ENCODE results near the gene RPL7L1.

The RPL7L1 gene

DNA sequence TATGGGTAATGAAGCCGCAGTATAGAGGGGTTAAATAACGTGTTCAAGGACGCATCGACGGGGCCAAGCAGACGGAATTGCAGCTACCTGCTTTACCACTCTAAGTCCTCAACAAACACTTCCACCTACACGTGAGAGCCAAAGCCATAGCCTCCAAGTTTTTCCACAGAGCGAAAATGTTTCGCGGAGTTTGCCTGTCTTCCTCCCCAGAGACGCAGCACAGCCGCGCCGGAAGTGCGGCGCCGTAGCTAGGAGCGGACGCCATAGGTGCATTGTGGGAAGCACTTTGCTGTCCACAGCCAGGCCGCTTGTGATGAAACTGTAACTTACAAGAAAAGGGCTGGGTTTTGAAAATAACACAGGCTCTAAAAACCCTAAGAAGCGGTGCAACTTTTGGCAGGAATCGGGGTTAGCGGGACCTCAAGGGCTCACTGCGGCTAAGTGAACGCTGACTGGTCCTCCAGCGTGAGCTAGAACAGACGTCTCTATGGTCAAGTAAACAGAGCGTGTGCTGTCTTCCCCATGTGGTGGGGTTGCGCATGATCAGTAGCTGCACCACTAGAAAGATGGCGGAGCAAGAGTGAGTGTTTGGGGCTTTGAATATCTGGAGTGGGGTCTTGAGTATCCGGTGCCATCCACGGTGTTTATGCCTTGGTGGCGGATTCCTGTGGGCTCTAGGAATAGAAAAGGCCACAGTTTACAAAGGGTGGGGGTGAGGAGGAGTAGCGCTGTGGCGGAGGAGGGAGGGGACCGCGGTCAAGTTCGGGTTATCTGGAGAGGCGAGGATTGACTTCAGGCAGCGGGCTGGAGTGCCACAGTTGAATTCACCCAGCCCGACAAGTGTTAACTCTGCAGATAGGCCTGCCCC lies at the start of gene RPL7L1:
TSS of gene RPL7L1 (plus strand) at position 245 of the 868 bp plus-strand sequence. CDS start at position 540, 295 bp downstream.
- H3K27ac Mint-ChIP-seq (ENCODE audit: low read depth), result peak within 1 kb of the TSS; percentile 96
- peaks cover 47% of the 10 kb centered on the region for H3K36me3 Mint-ChIP-seq (ENCODE audit: insufficient read depth)

DNA sequence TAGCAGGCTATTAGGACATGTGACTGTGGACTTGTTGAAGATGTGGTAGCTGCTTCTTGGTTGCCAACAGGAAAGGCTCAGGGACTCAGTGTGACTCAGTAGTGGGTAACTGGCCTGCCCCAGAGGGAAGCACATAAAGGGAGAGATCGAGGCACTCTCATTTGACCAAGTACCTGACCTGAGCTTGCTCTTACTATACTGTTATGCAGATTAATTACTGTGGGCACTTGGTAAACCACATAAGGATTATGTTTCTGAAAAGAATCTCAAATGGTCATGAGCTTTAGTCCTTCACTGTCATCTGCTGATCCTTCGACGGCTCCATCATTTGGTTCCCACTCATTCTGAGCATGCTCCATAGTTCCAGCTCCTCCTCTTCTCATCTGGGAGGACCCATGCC lies 48.2 kb upstream of the RPL7L1 start:
- Mint-ChIP-seq H3K27ac (ENCODE audit: low read depth) (peak overlapping the region; percentile 54), H3K4me1 (peaks cover 22% of the 10 kb centered on the region), H3K27me3 (no peaks in the 10 kb centered on the region), H3K36me3 (ENCODE audit: insufficient read depth) (peaks cover 45% of the 10 kb centered on the region), H3K4me3 (no peak overlapping the region), H3K9me3 (no peaks in the 10 kb centered on the region)
- DNase-seq (ENCODE audit: low spot score in 2 of 2), result no peak
- no peak for ATAC-seq (replicated peaks; ENCODE audit: extremely low read depth, poor library complexity, severe bottlenecking)

More for the DNA sequence above, at the start of gene RPL7L1:
- DNase-seq (ENCODE audit: low spot score in 2 of 2), result peak; percentile 72 to 80
- peak within 1 kb of the TSS; percentile 91 for H3K4me3 Mint-ChIP-seq
- peak; percentile 92 for ATAC-seq (replicated peaks; ENCODE audit: extremely low read depth, poor library complexity, severe bottlenecking)
- H3K4me1 Mint-ChIP-seq, result peaks cover 27% of the 10 kb centered on the region
- no peaks in the 10 kb centered on the region for H3K27me3 Mint-ChIP-seq
- no peaks in the 10 kb centered on the region for H3K9me3 Mint-ChIP-seq

DNA sequence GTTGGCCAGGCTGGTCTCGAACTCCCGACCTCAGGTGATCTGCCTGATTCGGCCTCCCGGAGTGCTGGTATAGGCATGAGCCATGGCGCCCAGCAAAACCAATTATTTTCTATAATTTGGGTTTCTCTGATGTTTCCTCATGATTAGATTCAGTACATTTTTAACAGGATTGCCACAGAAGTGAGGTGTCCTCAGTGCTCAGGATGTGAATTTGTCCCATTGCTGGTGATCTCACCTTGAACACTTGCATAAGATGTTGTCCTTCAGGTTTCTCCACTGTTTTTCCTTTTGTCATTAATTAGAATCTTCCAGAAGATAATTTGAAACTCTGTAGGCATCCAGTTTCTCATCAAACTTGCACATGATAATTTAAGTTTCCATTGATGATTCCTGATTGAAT lies 45.4 kb upstream of the RPL7L1 start:
- no peak for ATAC-seq (replicated peaks; ENCODE audit: extremely low read depth, poor library complexity, severe bottlenecking)
- Mint-ChIP-seq H3K4me1 (peaks cover 22% of the 10 kb centered on the region), H3K27me3 (no peaks in the 10 kb centered on the region), H3K9me3 (no peaks in the 10 kb centered on the region), H3K27ac (ENCODE audit: low read depth) (peak overlapping the region; percentile 39), H3K36me3 (ENCODE audit: insufficient read depth) (peaks cover 31% of the 10 kb centered on the region), H3K4me3 (no peak overlapping the region)
- no peak for DNase-seq (ENCODE audit: low spot score in 2 of 2)

DNA sequence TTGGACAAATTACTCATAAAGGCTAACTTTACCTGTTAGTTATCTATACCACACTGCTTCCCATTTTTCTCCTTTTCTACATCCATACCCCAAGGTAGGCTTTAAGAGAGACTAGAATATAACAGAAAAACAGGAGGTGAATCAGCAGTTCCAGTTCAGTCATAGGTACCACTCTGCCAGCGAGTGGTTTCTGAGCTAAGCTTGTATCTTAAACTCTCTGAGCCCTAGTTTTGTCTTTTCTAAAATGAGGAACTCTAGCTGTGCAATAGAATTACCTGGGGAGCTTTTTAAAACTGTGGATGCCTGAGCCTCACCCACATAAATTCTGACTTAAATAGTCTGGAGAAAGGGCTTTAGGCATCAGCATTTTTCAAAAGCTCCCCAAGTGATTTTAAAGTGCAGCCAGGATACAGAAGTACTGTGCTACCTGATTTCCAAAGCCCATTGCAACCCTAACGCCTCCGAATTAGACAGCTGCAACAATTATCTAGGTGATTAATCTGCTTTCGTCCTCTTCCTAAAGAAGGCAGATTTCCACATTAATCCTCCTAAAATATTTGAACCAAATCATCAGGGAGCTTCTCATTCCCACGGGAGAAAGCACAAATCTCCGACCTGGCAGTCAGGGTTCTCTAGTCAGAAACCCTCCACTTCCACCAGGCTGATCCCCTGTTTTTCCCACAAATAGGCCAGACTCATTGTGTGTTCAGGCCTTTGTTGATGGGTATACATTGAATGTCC lies 37.4 kb upstream of the RPL7L1 start:
- H3K36me3 Mint-ChIP-seq (ENCODE audit: insufficient read depth), result peaks cover 26% of the 10 kb centered on the region
- DNase-seq (ENCODE audit: low spot score in 2 of 2) (no peak), ATAC-seq (replicated peaks; ENCODE audit: extremely low read depth, poor library complexity, severe bottlenecking) (no peak)
- H3K27ac Mint-ChIP-seq (ENCODE audit: low read depth), result peak overlapping the region; percentile 35
- H3K4me1 Mint-ChIP-seq, result peaks cover 18% of the 10 kb centered on the region
- H3K4me3 Mint-ChIP-seq, result no peak overlapping the region
- no peaks in the 10 kb centered on the region for H3K27me3 Mint-ChIP-seq
- no peaks in the 10 kb centered on the region for H3K9me3 Mint-ChIP-seq

DNA sequence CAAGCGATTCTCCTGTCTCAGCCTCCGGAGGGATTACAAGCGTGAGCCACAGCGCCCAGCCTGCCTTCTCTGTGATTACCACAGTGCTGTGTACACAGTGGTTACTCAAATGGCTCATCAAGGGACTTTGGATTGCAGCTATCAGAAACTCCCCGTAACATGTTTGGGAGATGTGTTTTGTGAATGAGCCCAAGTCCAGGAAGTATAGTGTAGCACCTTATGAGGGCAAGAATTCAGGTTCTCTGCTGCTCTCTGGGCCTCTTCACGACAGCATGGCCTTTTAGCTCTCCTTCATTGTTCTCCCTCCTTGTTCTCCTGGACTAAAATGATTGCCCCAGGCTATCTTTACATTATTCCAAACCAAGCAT lies 34.1 kb upstream of the RPL7L1 start:
- Mint-ChIP-seq H3K36me3 (ENCODE audit: insufficient read depth) (peaks cover 25% of the 10 kb centered on the region), H3K4me3 (no peak overlapping the region), H3K27ac (ENCODE audit: low read depth) (no peak overlapping the region), H3K4me1 (peaks cover 18% of the 10 kb centered on the region), H3K27me3 (no peaks in the 10 kb centered on the region), H3K9me3 (no peaks in the 10 kb centered on the region)
- DNase-seq (ENCODE audit: low spot score in 2 of 2) (no peak), ATAC-seq (replicated peaks; ENCODE audit: extremely low read depth, poor library complexity, severe bottlenecking) (no peak)

DNA sequence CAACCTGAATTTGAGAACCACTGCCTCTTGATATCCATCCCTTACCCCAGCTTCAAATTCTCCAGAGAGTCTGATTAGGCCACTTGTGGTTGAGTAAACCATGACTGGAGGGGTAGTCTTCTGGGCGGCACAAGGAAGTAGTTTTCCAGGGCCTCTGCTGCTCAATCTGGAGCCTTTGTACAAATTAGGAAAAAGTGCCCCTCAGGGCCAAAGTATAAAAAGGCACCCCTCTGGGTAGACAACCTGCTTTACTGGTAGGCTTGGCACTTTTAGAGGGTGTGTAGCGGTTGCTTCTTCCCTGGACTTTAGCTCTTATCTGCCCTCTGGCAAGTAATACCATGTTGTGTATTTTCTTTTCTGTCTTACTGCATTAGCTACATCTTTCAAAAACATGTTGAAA lies 32.9 kb upstream of the RPL7L1 start:
- ATAC-seq (replicated peaks; ENCODE audit: extremely low read depth, poor library complexity, severe bottlenecking) (no peak), DNase-seq (ENCODE audit: low spot score in 2 of 2) (no peak)
- H3K36me3 Mint-ChIP-seq (ENCODE audit: insufficient read depth), result peaks cover 25% of the 10 kb centered on the region
- no peaks in the 10 kb centered on the region for H3K27me3 Mint-ChIP-seq
- no peak overlapping the region for H3K4me3 Mint-ChIP-seq
- H3K9me3 Mint-ChIP-seq, result no peaks in the 10 kb centered on the region
- no peak overlapping the region for H3K27ac Mint-ChIP-seq (ENCODE audit: low read depth)
- H3K4me1 Mint-ChIP-seq, result peaks cover 14% of the 10 kb centered on the region

DNA sequence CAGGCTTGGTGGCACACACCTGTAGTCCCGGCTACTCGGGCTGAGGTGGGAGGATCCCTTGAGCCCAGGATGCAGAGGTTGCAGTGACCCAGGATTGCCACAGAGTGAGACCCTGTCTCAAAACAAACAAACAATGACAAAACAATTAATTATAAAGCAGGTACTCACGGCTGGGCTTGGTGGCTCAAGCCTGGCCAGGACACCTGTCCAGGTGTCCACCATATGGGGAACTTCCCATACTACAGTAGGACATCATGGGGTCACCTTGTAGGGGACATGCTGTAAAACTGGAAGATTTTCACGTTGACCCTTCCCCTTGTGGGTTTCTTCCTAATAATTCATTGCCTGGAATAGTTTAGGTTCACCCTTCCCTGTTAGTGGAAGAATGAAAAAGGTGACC lies 30.7 kb upstream of the RPL7L1 start:
- Mint-ChIP-seq H3K27me3 (no peaks in the 10 kb centered on the region), H3K36me3 (ENCODE audit: insufficient read depth) (peaks cover 39% of the 10 kb centered on the region), H3K4me3 (no peak overlapping the region), H3K4me1 (peaks cover 6% of the 10 kb centered on the region), H3K27ac (ENCODE audit: low read depth) (no peak overlapping the region), H3K9me3 (no peaks in the 10 kb centered on the region)
- no peak for DNase-seq (ENCODE audit: low spot score in 2 of 2)
- ATAC-seq (replicated peaks; ENCODE audit: extremely low read depth, poor library complexity, severe bottlenecking), result no peak

DNA sequence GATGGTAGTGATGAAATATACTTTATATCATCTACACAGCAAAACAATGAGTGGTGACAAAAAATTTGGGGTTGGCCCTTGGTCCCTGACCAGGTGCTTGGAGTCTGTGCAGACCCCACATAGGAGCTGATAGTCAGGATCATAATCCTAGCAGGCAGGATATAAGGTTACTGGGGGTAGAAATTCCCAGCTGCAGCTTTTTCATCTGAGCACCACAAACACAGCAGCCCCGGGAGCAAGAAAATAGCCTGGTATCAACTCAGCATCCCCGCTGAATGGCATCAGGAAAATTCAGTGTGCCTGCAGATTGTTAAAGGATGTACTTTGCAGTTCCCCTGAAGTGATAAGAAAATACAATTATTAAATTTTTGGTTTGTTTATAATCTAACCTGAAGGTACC lies 27.8 kb upstream of the RPL7L1 start:
- Mint-ChIP-seq H3K27ac (ENCODE audit: low read depth) (no peak overlapping the region), H3K4me3 (no peak overlapping the region), H3K9me3 (no peaks in the 10 kb centered on the region), H3K4me1 (no peaks in the 10 kb centered on the region), H3K27me3 (no peaks in the 10 kb centered on the region), H3K36me3 (ENCODE audit: insufficient read depth) (peaks cover 54% of the 10 kb centered on the region)
- ATAC-seq (replicated peaks; ENCODE audit: extremely low read depth, poor library complexity, severe bottlenecking) (no peak), DNase-seq (ENCODE audit: low spot score in 2 of 2) (no peak)

DNA sequence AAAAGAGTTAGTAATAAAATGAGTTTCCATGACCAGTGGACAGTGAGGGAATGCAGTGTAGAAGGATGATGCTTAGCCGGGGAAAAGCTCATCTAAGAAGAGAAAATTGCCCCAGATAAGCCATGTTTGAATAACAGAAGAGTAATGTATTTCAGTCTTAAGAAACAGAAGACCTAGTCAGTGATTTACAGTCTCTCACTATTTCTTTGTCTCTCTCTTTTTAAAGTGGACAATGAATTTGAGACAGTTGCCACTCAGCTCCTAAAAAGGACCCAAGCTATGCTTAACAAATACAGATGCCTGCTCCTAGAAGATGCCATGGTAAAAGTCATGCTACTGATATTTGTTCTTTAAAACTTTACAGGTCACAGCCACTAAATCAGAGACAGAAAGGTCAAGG lies 19.4 kb upstream of the RPL7L1 start:
- Mint-ChIP-seq H3K4me3 (no peak overlapping the region), H3K36me3 (ENCODE audit: insufficient read depth) (peaks cover 73% of the 10 kb centered on the region), H3K27me3 (no peaks in the 10 kb centered on the region), H3K27ac (ENCODE audit: low read depth) (peak overlapping the region; percentile 35), H3K4me1 (no peaks in the 10 kb centered on the region), H3K9me3 (no peaks in the 10 kb centered on the region)
- no peak for DNase-seq (ENCODE audit: low spot score in 2 of 2)
- ATAC-seq (replicated peaks; ENCODE audit: extremely low read depth, poor library complexity, severe bottlenecking), result no peak

DNA sequence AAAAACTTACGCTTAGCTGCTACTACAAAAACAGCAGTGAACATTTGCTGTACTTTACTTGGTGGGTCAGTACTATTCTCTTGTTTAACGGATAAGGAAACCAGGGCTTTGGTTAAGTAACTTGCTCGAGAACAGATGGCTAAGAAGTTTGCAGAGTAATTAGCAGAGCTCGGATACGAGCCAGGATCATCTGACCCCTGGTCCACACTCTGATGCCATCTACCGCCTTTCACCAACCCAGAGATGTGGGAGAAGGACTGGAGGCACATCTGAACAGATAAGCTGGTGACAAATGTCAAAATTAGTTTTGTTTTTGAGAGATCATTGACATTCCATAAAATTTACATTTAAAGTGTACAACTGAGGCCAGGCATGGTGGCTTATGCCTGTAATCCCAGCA lies 18.9 kb upstream of the RPL7L1 start:
- ATAC-seq (replicated peaks; ENCODE audit: extremely low read depth, poor library complexity, severe bottlenecking) (no peak), DNase-seq (ENCODE audit: low spot score in 2 of 2) (no peak)
- no peaks in the 10 kb centered on the region for H3K9me3 Mint-ChIP-seq
- no peaks in the 10 kb centered on the region for H3K27me3 Mint-ChIP-seq
- H3K4me1 Mint-ChIP-seq, result no peaks in the 10 kb centered on the region
- H3K4me3 Mint-ChIP-seq, result no peak overlapping the region
- H3K27ac Mint-ChIP-seq (ENCODE audit: low read depth), result peak overlapping the region; percentile 35
- H3K36me3 Mint-ChIP-seq (ENCODE audit: insufficient read depth), result peaks cover 72% of the 10 kb centered on the region

DNA sequence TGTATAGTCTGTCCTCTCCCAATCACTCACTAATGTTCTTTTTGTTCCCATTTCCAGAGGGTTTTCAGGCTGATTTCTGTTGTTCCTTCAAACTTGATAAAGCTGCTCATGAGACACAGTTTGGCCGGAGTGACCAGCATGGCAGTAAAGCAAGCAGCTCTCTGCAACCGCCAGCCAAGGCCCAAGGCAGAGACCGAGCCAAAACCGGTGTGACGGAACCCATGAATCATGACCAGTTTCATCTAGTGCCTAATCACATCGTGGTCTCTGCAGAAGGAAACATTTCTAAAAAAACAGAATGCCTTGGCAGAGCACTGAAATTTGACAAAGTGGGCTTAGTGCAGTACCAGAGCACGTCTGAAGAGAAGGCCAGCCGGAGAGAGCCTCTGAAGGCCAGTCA lies 14.8 kb upstream of the RPL7L1 start:
- peak overlapping the region; percentile 7 for H3K27ac Mint-ChIP-seq (ENCODE audit: low read depth)
- peaks cover 62% of the 10 kb centered on the region for H3K36me3 Mint-ChIP-seq (ENCODE audit: insufficient read depth)
- no peak overlapping the region for H3K4me3 Mint-ChIP-seq
- H3K27me3 Mint-ChIP-seq, result no peaks in the 10 kb centered on the region
- ATAC-seq (replicated peaks; ENCODE audit: extremely low read depth, poor library complexity, severe bottlenecking) (no peak), DNase-seq (ENCODE audit: low spot score in 2 of 2) (no peak)
- H3K9me3 Mint-ChIP-seq, result no peaks in the 10 kb centered on the region
- H3K4me1 Mint-ChIP-seq, result no peaks in the 10 kb centered on the region

DNA sequence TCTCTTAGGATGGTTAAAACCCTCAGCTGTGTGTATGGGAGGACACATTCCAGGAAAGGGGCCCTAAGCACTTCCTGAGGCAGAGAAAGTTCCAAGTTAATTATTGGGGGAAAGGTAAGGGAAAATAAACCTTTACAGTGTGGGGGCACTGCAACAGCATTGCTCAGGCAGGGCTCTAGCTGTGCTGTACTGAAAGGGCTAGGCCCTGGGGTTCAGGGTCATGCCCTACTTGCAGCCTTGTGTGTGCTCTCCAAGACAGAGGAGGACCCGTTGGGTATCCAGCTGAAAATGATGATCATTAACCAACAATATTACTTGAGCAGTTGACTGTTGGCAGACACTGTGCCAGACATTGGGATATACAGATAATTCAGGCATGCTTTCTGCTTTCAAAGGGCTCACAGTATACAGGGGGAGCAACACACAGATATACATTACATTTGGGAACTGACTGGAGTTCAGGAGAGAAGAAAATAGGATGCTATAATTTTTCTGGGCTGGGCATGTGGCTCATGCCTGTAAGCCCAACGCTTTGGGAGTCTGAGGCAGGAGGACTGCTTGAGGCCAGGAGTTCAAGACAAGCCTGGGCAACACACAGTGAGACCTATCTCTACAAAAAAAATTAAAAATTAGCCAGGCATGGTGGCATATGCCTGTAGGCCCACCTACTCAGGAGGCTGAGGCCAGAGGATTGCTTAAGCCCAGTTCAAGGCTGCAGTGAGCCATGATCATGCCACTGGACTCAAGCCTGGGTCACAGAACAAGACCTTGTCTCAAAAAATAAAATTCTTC lies 9.1 kb upstream of the RPL7L1 start:
- ATAC-seq (replicated peaks; ENCODE audit: extremely low read depth, poor library complexity, severe bottlenecking) (no peak), DNase-seq (ENCODE audit: low spot score in 2 of 2) (no peak)
- H3K27ac Mint-ChIP-seq (ENCODE audit: low read depth), result no peak overlapping the region
- no peaks in the 10 kb centered on the region for H3K27me3 Mint-ChIP-seq
- H3K4me1 Mint-ChIP-seq, result no peaks in the 10 kb centered on the region
- no peak overlapping the region for H3K4me3 Mint-ChIP-seq
- H3K36me3 Mint-ChIP-seq (ENCODE audit: insufficient read depth), result peaks cover 29% of the 10 kb centered on the region
- no peaks in the 10 kb centered on the region for H3K9me3 Mint-ChIP-seq

All from central memory CD8-positive, alpha-beta T cell (primary cell).